ENCODE data around the gene SIX3. TPM values are rescaled to one million over a fixed set of nuclear protein-coding genes. Genes with fewer than 3 reads are reported as not detected.

The SIX3 gene
- total RNA-seq, 1 experiment from 2014 or later: not detected

GRCh38 chr2:44934038-44934982, 7.2 kb upstream of the SIX3 start:
- no peaks in the 10 kb centered on the region for H3K9me3 ChIP-seq (replicated peaks)
- no peak overlapping the region for H3K27ac ChIP-seq
- no peak for DNase-seq (ENCODE audit: low read depth in 1 of 2, low spot score in 2 of 2)
- no peaks in the 10 kb centered on the region for H3K36me3 ChIP-seq
- peaks cover 18% of the 10 kb centered on the region for H3K4me1 ChIP-seq (replicated peaks)
- peaks cover 54% of the 10 kb centered on the region for H3K27me3 ChIP-seq (replicated peaks)
- H3K4me3 ChIP-seq: 0 out of 2 replicates have a peak overlapping the region, but pooled peaks have one; percentile 15

GRCh38 chr2:44934983-44935728, 6.3 kb upstream of the SIX3 start:
- Histone ChIP-seq H3K27ac (no peak overlapping the region), H3K4me3 (peak overlapping the region; percentile 15; the same call in 1 of the 2 replicates)
- no peak for DNase-seq (ENCODE audit: low read depth in 1 of 2, low spot score in 2 of 2)

GRCh38 chr2:44935729-44936098, 5.8 kb upstream of the SIX3 start:
- H3K36me3 ChIP-seq: no peaks in the 10 kb centered on the region
- no peaks in the 10 kb centered on the region for H3K9me3 ChIP-seq (replicated peaks)
- no peak overlapping the region for H3K4me3 ChIP-seq
- H3K4me1 ChIP-seq (replicated peaks): peaks cover 18% of the 10 kb centered on the region
- peaks cover 60% of the 10 kb centered on the region for H3K27me3 ChIP-seq (replicated peaks)
- H3K27ac ChIP-seq: no peak overlapping the region
- no peak for DNase-seq (ENCODE audit: low read depth in 1 of 2, low spot score in 2 of 2)

More at GRCh38 chr2:44934983-44935728, 6.3 kb upstream of the SIX3 start:
- peaks cover 60% of the 10 kb centered on the region for H3K27me3 ChIP-seq (replicated peaks)
- H3K4me1 ChIP-seq (replicated peaks): peaks cover 18% of the 10 kb centered on the region
- H3K36me3 ChIP-seq: no peaks in the 10 kb centered on the region
- no peaks in the 10 kb centered on the region for H3K9me3 ChIP-seq (replicated peaks)

- Histone ChIP-seq H3K36me3 (no peaks in the 10 kb centered on the region), H3K27ac (no peak overlapping the region)
- DNase-seq (ENCODE audit: low read depth in 1 of 2, low spot score in 2 of 2): no peak
These were observed 5.2 kb upstream of the SIX3 start for GRCh38 chr2:44936275-44936674.

GRCh38 chr2:44936715-44937687, 4.5 kb upstream of the SIX3 start:
- no peak overlapping the region for H3K4me3 ChIP-seq
- peaks cover 67% of the 10 kb centered on the region for H3K27me3 ChIP-seq (replicated peaks)
- no peaks in the 10 kb centered on the region for H3K36me3 ChIP-seq
- H3K4me1 ChIP-seq (replicated peaks): peaks cover 23% of the 10 kb centered on the region
- no peaks in the 10 kb centered on the region for H3K9me3 ChIP-seq (replicated peaks)
- no peak for DNase-seq (ENCODE audit: low read depth in 1 of 2, low spot score in 2 of 2)
- H3K27ac ChIP-seq: no peak overlapping the region

More at GRCh38 chr2:44936275-44936674, 5.2 kb upstream of the SIX3 start:
- Histone ChIP-seq H3K27me3 (replicated peaks) (peaks cover 64% of the 10 kb centered on the region), H3K4me3 (no peak overlapping the region), H3K4me1 (replicated peaks) (peaks cover 18% of the 10 kb centered on the region), H3K9me3 (replicated peaks) (no peaks in the 10 kb centered on the region)

- Histone ChIP-seq H3K4me3 (no peak overlapping the region), H3K9me3 (replicated peaks) (no peaks in the 10 kb centered on the region), H3K27ac (no peak overlapping the region), H3K4me1 (replicated peaks) (peaks cover 26% of the 10 kb centered on the region), H3K27me3 (replicated peaks) (peaks cover 69% of the 10 kb centered on the region), H3K36me3 (no peaks in the 10 kb centered on the region)
- DNase-seq (ENCODE audit: low read depth in 1 of 2, low spot score in 2 of 2): no peak
These were observed 3.7 kb upstream of the SIX3 start for GRCh38 chr2:44937688-44938240.

GRCh38 chr2:44938287-44939105, 3.0 kb upstream of the SIX3 start:
- peaks cover 26% of the 10 kb centered on the region for H3K4me1 ChIP-seq (replicated peaks)
- H3K36me3 ChIP-seq: no peaks in the 10 kb centered on the region
- no peaks in the 10 kb centered on the region for H3K9me3 ChIP-seq (replicated peaks)
- peaks cover 67% of the 10 kb centered on the region for H3K27me3 ChIP-seq (replicated peaks)
- peak overlapping the region; percentile 14; the same call in 1 of the 2 replicates for H3K4me3 ChIP-seq
- DNase-seq (ENCODE audit: low read depth in 1 of 2, low spot score in 2 of 2): no peak
- H3K27ac ChIP-seq: no peak overlapping the region

GRCh38 chr2:44939106-44940048, 2.1 kb upstream of the SIX3 start:
- peak overlapping the region; percentile 14; the same call in 1 of the 2 replicates for H3K4me3 ChIP-seq
- no peaks in the 10 kb centered on the region for H3K9me3 ChIP-seq (replicated peaks)
- H3K36me3 ChIP-seq: no peaks in the 10 kb centered on the region
- no peak for DNase-seq (ENCODE audit: low read depth in 1 of 2, low spot score in 2 of 2)
- peaks cover 26% of the 10 kb centered on the region for H3K4me1 ChIP-seq (replicated peaks)
- H3K27ac ChIP-seq: no peak overlapping the region
- peaks cover 58% of the 10 kb centered on the region for H3K27me3 ChIP-seq (replicated peaks)

GRCh38 chr2:44940049-44940494, 1.4 kb upstream of the SIX3 start:
- no peak overlapping the region for H3K4me3 ChIP-seq
- H3K4me1 ChIP-seq (replicated peaks): peaks cover 23% of the 10 kb centered on the region
- no peak for DNase-seq (ENCODE audit: low read depth in 1 of 2, low spot score in 2 of 2)
- no peak overlapping the region for H3K27ac ChIP-seq
- peaks cover 53% of the 10 kb centered on the region for H3K27me3 ChIP-seq (replicated peaks)
- H3K36me3 ChIP-seq: no peaks in the 10 kb centered on the region
- H3K9me3 ChIP-seq (replicated peaks): no peaks in the 10 kb centered on the region

GRCh38 chr2:44940732-44941464, 604 bp upstream of the SIX3 start:
- Histone ChIP-seq H3K27me3 (replicated peaks) (peaks cover 46% of the 10 kb centered on the region), H3K9me3 (replicated peaks) (no peaks in the 10 kb centered on the region), H3K4me3 (no peak overlapping the region), H3K27ac (no peak overlapping the region), H3K36me3 (no peaks in the 10 kb centered on the region), H3K4me1 (replicated peaks) (peaks cover 19% of the 10 kb centered on the region)
- DNase-seq (ENCODE audit: low read depth in 1 of 2, low spot score in 2 of 2): no peak
